ENCODE results near the gene PROK1.

- TF ChIP-seq, protein P1, sequence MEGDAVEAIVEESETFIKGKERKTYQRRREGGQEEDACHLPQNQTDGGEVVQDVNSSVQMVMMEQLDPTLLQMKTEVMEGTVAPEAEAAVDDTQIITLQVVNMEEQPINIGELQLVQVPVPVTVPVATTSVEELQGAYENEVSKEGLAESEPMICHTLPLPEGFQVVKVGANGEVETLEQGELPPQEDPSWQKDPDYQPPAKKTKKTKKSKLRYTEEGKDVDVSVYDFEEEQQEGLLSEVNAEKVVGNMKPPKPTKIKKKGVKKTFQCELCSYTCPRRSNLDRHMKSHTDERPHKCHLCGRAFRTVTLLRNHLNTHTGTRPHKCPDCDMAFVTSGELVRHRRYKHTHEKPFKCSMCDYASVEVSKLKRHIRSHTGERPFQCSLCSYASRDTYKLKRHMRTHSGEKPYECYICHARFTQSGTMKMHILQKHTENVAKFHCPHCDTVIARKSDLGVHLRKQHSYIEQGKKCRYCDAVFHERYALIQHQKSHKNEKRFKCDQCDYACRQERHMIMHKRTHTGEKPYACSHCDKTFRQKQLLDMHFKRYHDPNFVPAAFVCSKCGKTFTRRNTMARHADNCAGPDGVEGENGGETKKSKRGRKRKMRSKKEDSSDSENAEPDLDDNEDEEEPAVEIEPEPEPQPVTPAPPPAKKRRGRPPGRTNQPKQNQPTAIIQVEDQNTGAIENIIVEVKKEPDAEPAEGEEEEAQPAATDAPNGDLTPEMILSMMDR (optimal IDR thresholded peaks at IDR 0.05 in 1 of 3, IDR thresholded peaks at IDR 0.05 in 1 of 3, conservative IDR thresholded peaks at IDR 0.05 in 1 of 3; ENCODE audit: extremely low read depth in 1 of 3, insufficient read depth in 2 of 3, low read length in 3 of 3) = no peak
- no peak for TF ChIP-seq EZH2 (IDR thresholded peaks at IDR 0.05; ENCODE audit: low read length)
Measured at GRCh38 chr1:110490791-110491451, 40.0 kb downstream of the PROK1 start.

Measured in keratinocyte (primary cell).